Fibroblast of lung (primary cell): ENCODE measurements around the gene U2AF2.

ENCODE experiments used
- EZH2 ChIP-seq: IDR thresholded peaks from 2 replicates; pipeline ENCODE4 v1.5.1; 2012; ENCODE audit warnings: low read length, control low read depth, mild to moderate bottlenecking; ENCODE audit errors: missing control alignments
- TF ChIP-seq, protein P1 (sequence below), 2 donors: IDR thresholded peaks in 1 of 2; conservative IDR thresholded peaks in 1 of 2; 1 replicate in 1 of 2; 2 replicates in 1 of 2; pipeline ENCODE4 v1.5.1; 2011 to 2012; ENCODE audit warnings: low read length in 2 of 2, control low read depth in 1 of 2, inconsistent platforms in 1 of 2, low read depth in 1 of 2, mild to moderate bottlenecking in 1 of 2

DNA sequence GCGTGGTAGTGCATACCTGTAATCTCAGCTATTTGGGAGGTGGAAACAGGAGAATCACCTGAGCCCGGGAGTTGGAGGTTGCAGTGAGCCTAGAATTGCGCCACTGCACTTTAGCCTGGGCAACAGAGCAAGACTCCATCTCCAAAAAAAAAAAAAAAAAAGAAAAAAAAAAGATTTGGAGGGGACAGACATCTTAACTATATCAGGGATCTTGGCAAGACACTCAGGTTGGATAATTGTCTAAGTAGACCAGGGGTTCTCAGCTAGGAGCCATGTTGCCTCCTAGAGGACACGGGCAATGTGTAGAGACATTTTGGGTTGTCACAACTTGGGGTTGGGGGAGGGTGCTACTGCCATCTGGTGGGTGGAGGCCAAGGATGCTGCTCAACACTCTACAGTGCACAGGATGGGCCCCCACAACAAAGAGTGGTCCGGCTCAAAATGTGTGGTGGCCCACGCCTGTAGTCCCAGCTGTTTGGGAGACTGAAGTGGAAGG lies 15.9 kb upstream of the U2AF2 start:
- TF ChIP-seq, protein P1, sequence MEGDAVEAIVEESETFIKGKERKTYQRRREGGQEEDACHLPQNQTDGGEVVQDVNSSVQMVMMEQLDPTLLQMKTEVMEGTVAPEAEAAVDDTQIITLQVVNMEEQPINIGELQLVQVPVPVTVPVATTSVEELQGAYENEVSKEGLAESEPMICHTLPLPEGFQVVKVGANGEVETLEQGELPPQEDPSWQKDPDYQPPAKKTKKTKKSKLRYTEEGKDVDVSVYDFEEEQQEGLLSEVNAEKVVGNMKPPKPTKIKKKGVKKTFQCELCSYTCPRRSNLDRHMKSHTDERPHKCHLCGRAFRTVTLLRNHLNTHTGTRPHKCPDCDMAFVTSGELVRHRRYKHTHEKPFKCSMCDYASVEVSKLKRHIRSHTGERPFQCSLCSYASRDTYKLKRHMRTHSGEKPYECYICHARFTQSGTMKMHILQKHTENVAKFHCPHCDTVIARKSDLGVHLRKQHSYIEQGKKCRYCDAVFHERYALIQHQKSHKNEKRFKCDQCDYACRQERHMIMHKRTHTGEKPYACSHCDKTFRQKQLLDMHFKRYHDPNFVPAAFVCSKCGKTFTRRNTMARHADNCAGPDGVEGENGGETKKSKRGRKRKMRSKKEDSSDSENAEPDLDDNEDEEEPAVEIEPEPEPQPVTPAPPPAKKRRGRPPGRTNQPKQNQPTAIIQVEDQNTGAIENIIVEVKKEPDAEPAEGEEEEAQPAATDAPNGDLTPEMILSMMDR (conservative IDR thresholded peaks at IDR 0.05 in 1 of 2, IDR thresholded peaks at IDR 0.05 in 1 of 2; ENCODE audit: low read depth in 1 of 2, low read length in 2 of 2) = peak; percentile 46 to 48
- TF ChIP-seq EZH2 = no peak
